HG02973 (cell line): ENCODE data around the gene ABHD17A.
"Not testable (repeated sequence)": the region's sequence is repeated elsewhere in the genome, so short reads cannot be mapped to it uniquely, and the experiment has no call there.

Source experiments
- ATAC-seq: cut with Tn5 transposase; IDR thresholded peaks from one replicate; pipeline ENCODE4 v1.9.1; 2021; ENCODE audit warnings: moderate library complexity; ENCODE audit not compliant: unreplicated experiment

ABHD17A gene

DNA sequence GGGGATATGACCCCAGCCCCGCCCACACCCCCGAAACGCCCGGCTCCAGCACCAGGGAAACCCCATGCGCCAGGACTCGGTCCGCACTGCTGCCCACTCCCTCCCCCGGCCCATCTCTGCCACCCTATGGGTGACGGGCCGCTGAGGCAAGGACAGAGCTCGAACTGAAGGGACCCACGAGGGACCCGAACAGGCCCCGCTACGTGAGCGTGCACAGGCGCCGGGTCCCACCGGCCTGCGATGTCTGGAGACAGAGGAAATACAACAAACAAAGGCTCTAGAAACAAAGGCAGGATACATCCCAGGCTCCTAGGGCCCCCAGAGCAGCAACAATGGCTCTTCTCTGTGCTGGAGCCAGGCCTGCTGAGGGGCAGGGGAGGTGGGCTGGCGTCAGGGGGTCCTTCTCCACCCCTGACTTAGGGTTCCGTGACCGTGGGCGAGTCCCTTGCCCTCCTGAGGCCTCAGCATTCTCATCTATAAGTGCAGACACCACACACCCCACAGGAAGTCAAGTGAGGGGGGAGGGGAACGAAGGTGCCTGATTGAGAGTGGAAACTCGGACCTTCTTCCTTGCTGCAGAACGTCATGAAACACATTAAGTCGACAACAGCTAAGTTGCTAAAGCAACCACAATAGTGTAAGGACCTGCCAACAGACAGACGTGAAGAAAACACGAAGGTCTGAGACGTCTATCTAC is 3.1 kb downstream of the ABHD17A start:
- ATAC-seq, result no peak

GRCh38 chr19:1881393-1882088 is 3.8 kb downstream of the ABHD17A start:
- not testable (repeated sequence) for ATAC-seq

GRCh38 chr19:1880611-1881392 is 4.5 kb downstream of the ABHD17A start:
- ATAC-seq, result no peak

DNA sequence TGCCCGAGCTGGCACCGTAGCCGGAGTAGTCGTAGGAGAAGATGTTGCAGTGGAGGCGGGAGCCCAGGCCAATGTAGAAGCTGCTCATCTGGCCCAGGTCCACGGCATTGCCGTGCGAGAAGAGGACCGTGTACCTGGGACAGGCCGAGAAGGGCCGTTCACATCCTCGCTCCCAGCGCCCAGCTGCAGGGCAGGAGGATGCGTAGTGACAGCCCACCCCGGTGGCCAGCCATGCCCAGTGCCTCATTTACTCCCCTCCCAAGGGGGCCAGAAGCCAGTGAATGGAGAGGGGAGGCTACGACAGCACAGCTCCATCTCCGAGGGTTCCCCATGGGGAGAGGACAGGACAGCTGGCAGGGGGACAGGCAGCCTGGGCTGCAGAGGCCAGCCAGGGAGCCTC is 5.3 kb downstream of the ABHD17A start:
- ATAC-seq, result not testable (repeated sequence)

DNA sequence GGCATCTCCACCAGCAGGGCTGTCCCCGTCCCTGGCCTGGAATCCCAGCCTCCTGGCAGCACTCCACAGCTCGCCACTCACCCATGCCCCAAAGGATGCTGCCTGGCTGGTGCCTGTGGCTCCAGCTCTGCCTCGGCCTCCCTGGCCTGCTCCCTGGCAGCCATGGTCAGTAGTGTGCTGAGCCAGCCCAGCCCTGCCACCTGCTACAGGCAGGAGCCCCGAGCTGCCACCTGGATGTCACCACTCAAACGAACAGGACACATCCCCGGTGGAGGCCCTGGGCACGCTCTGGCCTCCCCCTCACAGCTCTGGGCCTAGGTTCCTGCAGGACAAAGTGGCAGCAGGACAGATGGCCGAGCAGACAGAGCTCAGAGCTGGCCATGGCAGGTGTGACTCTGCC is 6.7 kb downstream of the ABHD17A start:
- ATAC-seq, result not testable (repeated sequence)

GRCh38 chr19:1877280-1877660 is 8.0 kb downstream of the ABHD17A start:
- not testable (repeated sequence) for ATAC-seq

GRCh38 chr19:1876496-1877279 is 8.6 kb downstream of the ABHD17A start:
- not testable (repeated sequence) for ATAC-seq

- peak; percentile 78 for ATAC-seq
Measured at GRCh38 chr19:1875646-1876495, 9.4 kb downstream of the ABHD17A start.

GRCh38 chr19:1875265-1875645 is 10.0 kb downstream of the ABHD17A start:
- ATAC-seq, result not testable (repeated sequence)

DNA sequence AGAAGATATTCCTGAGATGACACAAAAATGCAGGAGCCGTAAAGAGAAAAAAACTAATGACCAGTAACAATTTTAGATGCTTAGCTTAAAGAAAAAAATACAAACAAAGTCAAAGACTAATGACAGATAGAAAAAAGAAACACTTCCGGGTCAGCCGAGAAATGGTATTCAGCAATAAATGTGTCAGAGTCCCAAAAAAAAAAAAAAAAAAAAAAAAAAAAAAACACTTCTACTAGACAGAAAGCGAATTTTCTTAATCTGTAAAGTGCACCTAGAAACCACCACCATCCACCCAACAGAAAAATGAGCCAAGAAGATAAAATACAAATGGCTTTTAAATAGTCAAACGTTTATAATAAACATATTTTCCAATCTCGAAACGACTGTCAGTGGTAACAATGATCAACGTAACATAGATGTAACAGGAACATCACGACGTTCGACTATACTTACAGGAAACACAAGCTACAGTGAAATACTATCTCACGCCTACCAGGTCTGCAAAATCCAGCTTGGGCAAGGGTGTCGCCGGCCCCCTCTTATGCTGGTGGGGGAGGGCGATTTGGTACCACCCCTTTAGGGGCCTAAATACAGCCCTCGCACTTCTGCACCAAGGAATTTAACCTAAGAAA is 10.6 kb downstream of the ABHD17A start:
- no peak for ATAC-seq

DNA sequence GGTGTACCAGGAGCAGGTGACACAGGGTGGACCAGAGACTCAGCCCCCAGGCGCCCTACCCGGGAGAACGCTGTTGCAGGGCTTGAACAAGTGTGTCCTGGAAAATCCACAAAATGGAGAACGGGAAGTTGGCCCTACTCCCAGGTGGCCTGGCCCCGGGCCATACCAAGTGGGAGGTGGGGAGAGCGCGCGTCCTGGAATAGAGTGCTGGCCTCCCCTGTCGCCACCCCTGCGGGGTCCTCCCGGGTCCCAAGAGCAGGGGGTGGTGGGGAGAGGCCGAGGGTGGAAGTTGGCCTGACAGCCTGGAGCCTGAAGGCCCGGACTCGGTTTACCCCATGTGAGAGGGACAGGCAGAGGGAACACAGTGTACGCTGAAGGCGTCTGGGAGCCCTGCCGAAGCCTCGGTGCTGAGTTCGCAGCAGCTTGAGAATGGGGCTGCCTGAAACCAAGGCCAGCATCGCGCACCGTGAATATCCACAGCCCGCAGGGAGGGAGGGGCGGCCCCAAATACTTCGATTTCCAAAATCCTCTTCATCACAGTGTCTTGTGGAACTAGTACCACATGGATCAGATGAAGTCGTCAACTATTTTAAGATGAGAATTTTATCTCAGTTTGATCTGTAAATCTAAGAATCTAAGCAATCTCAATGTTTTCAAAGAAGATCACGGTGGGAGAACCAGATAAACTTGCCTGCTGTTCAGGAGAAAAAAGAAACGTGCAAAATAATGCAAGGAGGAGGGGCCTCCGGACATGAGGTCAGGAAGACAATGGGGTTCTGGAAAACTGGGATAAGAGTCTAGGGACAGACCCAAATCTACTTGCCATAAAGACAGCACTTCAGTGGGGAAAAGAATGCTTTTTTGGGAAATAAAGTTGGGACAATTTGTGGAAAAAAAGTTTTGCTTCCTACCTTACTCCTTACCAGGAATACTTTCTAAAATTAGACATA is 11.5 kb downstream of the ABHD17A start:
- ATAC-seq, result no peak

GRCh38 chr19:1872807-1873523 is 12.3 kb downstream of the ABHD17A start:
- ATAC-seq, result no peak

- ATAC-seq, result no peak
Measured at GRCh38 chr19:1871630-1872029, 13.7 kb downstream of the ABHD17A start.

GRCh38 chr19:1871140-1871597 is 14.1 kb downstream of the ABHD17A start:
- no peak for ATAC-seq

- no peak for ATAC-seq
Measured at GRCh38 chr19:1868971-1869370, 16.3 kb downstream of the ABHD17A start.

DNA sequence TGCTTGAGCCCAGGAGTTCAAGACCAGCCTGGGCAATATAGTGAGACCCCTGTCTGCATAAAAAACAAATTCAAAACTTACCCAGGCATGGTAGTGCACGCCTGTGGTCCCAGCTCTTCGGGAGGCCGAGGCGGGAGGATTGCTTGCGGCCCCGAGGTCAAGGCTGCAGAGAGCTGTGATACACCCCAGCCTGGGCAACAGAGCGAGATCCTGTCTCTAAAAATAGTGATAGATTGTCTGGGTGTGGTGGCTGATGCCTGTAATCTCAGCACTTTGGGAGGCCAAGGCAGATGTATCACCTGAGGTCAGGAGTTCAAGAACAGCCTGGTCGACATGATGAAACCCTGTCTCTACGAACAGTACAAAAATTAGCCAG is 18.0 kb downstream of the ABHD17A start:
- ATAC-seq, result no peak

DNA sequence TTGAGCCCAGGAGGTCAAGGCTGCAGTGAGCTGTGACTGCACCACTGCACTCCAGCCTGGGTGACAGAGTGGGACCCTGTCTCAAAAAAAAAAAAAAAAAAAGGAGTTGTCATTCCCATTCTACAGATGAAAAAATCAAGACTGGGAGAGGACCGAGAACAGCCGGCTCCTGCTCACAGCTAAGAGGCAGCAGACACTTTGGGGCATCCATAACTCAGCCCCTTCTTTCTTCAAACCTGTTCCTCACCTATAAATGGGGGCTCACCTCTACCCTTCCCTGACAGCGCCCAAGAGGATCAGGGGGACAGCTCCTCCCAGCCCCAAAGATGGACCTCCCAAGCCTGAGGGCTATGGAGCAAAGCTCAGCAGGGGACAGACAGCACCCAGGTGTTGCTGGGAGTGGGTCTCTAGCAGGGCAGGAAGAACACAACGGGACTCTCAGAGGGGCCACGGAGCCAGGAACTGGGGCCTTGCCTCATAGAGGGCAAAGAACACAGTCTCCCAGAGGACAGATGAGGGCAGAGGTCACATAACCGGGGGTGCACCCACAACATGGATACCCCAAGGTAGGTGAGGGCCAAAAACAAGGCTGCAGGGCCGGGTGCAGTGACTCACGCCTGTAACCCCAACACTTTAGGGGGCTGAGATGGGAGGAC is 18.5 kb downstream of the ABHD17A start:
- no peak for ATAC-seq
